ENCODE data around the gene PDXK. TPM values are rescaled to one million over a fixed set of nuclear protein-coding genes. Genes with fewer than 3 reads are reported as not detected.

Gene PDXK
- total RNA-seq, 1 donor from 2014 or later, result 56.9 TPM

- intact Hi-C loops (cut with DNase I), result no loop called here
- DNase-seq (ENCODE audit: low spot score), result no peak
Observed at GRCh38 chr21:43755820-43756594, 37.1 kb downstream of the PDXK start.

DNA sequence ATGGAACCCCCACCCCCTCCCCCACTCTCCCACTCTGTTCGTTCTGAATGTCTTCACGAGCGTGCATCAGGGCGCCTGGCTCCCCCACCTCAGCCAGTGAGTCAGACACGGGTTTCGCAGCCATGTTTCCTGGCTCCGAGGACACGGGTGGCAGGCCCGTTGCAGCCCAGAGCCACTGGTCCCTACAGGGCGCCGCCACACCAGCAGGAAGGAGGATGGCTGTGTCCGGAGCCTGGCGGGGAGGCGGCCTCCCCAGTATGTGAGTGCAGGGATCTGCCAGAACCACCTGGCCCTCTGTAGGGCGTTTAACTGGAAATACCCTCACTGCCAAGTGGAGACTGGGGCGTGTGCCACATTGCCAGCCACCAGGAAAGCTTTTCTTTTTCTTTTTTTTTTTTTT, 38.7 kb downstream of the PDXK start:
- intact Hi-C loops (cut with DNase I), result no loop called here
- DNase-seq (ENCODE audit: low spot score), result no peak

GRCh38 chr21:43758111-43758641, 39.2 kb downstream of the PDXK start:
- no peak for DNase-seq (ENCODE audit: low spot score)
- intact Hi-C loops (cut with DNase I), result no loop called here

- intact Hi-C loops (cut with DNase I), result no loop called here
- no peak for DNase-seq (ENCODE audit: low spot score)
Observed at GRCh38 chr21:43758811-43759210, 39.9 kb downstream of the PDXK start.

DNA sequence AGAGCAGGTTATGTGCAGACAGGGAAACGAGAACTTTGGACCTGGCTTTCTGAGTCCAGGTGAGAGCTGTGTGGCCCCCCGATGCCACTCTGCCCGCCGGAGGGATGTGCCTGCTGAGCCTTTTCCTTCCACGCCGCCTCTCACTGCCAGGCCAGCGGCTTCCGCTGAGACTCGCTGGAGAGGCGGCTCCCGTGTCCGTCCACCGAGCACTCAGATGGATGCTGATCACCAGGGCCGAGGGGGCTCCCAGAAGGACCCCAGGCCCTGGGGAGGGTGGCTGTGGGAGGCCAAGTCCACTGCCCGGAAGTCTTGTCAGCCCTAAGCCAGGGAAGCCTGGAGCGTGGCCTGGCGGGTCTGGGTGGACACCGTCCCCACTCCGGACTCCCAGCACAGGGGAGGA, 40.7 kb downstream of the PDXK start:
- intact Hi-C loops (cut with DNase I), result no loop called here
- DNase-seq (ENCODE audit: low spot score), result no peak

DNA sequence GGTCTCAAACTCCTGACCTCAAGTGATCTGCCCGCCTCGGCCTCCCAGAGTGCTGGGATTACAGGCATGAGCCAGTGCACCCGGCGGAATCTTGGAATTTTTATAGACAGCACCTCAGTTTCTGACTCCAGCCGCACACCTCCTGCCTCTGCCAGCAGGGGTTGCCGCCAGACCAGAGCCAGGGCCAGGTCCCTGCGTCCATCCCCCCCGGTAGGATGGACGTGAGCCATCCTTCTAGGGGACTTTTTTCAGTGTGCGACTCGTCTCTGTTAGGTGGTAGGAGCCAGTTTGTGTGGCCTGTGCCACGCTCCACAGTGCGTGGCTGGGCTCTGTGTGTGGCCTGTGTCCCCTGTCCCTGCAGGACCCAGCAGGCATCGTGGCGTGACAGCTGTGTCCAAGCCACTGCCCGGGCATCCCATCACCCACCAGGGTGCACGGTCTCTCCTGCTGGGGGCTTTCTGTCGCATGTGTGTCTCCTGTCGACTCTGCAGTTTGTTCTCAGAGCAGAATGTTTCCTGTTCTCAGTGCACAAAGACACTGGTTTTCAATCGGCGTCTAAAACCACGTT, 41.5 kb downstream of the PDXK start:
- no peak for DNase-seq (ENCODE audit: low spot score)
- intact Hi-C loops (cut with DNase I), result no loop called here

GRCh38 chr21:43761886-43762285, 43.0 kb downstream of the PDXK start:
- no peak for DNase-seq (ENCODE audit: low spot score)
- intact Hi-C loops (cut with DNase I), result no loop called here

DNA sequence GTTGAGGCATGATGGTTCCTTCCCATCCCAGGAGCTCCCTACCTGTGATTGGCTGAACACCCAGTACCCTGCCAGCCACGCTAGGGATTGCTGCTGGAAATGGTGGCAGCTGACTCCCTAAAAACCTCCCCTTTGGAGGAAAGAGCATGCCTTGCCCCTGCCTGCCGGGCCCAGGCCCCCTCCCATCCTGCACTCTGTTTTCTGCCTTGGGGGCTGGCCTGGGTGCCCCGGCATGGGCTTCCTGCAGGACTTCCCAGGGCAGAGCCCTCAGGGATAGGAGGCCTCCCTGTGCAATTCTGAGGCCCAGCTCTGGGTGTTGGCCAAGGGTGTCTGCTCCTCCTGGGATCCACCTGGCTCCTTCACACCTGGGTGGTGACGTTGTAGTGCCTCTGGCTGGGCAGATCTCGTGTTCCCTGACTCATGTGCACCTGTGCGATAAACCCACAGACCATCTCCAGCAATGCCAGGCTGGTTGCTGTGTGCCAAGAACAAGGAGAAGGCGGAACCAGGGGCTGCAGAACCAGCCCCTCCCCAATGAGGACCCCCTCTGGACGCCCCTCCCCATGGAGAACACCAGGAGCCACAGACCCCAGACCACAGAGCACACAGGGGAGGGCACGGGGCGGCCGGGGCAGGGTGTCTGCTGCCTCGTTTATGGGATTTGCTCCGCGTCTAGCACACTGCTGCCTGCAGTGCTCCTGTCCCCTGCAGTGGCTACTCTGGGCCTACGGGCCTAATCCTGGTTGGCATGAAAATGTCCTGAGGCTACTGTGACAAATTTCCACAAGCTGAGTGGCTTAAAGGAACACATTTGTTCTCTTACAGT, 43.6 kb downstream of the PDXK start:
- no peak for DNase-seq (ENCODE audit: low spot score)
- intact Hi-C loops (cut with DNase I), result no loop called here

DNA sequence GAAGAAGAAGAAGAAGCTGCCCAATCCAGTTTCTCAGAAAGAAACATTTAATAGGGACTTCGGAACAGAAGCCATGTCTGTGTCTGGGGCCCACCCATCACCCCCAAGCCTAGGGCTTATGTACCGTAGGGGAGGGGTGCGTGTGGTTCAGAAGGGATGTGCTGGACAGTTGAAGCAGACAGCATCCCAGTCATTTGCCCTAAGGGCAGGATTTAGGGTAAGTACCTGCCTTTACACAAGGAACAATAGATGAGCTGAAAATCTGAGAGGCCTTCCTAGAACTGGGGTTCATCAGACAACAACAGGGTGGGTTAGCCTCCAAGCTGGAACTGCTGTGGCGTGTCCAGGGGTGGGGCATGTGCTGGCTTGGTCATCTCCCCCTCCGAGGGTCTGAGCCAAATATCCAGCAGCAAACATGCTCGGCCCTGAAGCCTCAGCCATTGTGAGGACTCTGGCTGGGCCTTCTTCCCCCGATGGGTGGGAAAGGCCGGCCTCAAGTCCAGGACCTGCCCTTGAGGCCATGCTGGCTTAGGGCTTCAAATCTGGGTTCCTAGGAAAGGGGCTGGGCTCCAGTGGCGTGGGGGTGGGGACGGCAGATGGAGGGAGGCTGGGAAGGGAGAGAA, 45.1 kb downstream of the PDXK start:
- intact Hi-C loops (cut with DNase I), result no loop called here
- no peak for DNase-seq (ENCODE audit: low spot score)

DNA sequence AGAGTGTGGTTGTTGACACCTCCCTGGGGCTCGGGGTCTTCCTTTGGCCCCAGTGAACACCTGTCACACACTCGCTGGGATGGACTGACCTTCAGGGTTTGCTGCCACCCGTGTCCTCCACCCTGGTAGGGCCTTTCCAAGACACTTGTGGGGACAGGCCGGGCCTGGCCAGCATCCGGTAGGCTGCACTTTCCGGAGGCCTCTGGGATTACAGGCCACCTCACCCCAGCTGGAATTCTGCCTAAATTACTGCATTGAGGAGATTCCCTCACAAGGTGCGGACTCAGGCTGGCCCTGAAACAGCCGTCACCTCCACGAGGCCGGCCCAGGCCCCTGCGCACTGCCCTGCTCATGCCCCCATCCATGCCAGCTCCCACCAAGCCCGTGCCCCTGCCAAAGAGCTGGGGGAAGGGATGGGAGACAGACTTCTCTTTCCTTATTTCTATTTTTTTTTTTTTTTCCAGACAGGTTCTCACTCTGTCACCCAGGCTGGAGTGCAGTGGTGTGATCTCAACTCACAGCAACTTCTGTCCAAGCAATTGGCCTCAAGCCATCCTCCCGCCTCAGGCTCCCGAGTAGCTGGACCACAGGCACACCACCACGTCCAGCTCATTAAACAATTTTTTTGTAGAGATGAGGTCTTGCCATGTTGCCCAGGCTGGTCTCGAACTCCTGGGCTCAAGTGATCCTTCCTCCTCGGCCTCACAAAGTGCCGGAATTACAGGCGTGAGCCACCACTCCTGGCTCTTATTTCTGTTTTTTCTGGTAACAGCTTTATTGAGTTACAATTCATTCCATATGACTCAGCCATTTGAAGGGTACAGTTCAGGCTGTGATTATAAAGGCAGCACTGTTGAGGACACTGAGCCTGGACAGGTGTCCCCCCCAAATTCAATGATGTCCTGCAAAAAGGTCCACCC, 45.9 kb downstream of the PDXK start:
- intact Hi-C loops (cut with DNase I), result no loop called here

GRCh38 chr21:43766734-43767497, 48.0 kb downstream of the PDXK start:
- no peak for DNase-seq (ENCODE audit: low spot score)
- intact Hi-C loops (cut with DNase I), result no loop called here

More for the DNA sequence above, 45.9 kb downstream of the PDXK start:
- no peak for DNase-seq (ENCODE audit: low spot score)

DNA sequence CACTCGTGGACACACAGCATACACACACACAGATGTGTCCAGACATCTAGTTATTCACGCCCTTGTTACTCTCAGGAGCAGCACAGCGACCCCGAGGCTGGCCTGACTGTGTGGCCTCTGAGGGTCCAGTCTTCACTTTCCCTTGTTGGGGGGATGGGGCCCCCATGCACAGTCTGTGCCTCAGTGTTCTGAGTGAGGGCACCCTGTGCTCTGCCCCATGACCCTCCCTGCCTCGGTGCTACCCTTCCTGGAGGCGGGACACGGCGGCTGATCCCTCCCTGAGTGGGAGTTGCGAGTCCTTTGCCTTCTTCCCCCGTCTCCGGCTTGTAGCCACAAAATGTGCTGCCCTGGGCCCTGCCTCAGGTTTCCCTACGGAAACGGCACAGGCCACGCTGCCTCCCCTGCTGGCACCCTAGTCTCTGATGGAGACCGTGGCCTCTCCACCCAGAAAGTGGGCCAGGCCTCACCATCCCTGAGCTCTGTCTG, 48.6 kb downstream of the PDXK start:
- intact Hi-C loops (cut with DNase I), result no loop called here
- DNase-seq (ENCODE audit: low spot score), result no peak

DNA sequence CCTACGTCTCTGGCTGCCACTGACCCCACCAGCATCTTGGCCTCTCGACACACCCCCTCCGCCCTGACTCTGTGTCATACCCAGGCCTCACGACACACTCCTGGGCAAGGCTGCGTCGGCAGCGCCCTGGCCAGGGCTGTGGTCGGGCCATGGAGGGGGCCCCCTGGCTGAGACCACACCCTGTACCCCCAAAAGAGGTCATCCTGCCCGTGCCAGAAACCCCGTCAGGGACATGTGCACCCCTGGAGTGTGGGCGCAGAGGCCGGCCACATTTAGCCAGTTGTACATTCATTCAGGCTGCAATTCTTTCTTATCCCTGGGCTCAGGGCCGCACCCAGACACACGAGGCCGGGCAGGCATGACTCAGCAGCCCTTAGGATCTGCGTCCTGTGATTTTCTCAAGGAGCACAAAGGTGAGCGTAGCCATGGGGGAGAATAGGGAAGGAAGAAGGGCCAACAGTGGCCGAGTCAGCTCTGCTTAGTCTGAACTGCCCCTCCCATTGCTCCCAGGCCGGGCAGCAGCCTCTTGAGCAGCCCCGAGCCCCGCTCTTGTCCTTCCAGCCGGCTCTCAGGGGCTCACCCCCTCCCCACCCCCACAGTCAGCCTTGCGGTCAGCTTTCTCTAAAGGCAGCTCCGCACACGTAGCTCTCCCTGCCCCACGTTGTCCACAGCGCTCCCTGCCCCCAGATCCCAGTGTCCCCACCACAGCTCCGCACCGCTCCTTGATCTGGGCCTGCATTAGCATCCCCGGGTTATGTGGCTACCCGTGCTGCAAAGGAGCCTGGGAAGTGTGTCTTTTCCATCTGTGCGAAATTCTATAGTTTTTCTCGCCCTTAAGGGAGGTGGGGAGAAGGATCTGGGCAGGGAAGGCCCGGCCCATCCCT, 49.3 kb downstream of the PDXK start:
- intact Hi-C loops (cut with DNase I), result no loop called here
- no peak for DNase-seq (ENCODE audit: low spot score)

- intact Hi-C loops (cut with DNase I), result no loop called here
- DNase-seq (ENCODE audit: low spot score), result no peak
Observed at GRCh38 chr21:43768868-43769167, 49.9 kb downstream of the PDXK start.

DNA sequence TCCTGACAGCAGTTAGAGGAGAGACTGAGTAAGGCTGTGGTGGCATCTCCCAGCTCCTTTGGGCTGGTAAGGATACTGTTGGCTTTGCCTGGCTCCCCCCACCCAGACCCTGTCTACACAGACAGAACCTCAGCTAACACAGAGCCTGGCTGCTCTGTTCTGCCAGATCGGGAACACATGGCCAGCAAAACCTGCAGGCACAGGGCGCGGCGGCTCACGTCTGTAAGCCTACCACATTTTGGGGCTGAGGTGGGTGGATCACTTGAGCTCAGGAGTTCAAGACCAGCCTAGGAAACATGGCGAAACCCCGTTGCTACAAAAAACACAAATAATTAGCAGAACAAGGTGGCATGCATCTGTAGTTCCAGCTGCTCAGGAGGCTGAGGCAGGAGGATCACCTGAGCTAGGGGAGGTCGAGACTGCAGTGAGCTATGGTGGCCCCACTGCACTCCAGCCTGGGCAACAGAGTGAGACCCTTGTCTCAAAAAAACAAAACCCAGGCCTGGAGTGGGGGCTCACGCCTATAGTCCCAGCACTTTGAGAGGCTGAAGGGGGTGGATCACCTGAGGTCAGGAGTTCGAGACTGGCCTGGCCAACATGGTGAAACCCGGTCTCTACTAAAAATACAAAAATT, 50.5 kb downstream of the PDXK start:
- no peak for DNase-seq (ENCODE audit: low spot score)
- intact Hi-C loops (cut with DNase I), result no loop called here

DNA sequence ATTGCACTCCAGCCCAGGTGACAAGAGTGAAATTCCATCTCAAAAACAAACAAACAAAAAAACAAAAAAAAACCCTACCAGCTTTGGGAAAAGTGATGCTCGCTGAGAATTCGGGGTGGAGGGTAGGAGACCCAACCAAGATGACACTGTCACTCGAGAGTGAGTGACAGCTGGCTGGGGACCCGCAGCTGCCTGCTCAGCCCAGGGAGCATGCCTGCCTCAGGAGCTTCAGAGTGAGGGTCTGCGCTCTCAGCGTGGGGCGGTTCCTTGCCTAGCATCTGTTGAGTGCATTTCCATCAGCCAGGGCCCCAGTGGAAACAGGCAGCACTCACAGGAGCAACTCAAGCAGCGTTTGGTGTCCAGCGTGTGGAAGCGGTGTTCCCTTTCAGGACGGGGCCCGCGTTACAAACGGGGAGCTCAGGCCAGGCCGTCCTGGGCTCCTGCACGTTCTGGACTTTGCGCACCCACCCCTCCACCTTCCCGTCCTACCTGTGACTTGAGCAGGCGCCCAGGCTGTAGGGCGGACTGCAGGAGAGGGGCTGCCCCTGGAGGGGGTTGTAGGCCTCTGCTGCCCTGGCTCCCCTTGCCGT, 51.2 kb downstream of the PDXK start:
- no peak for DNase-seq (ENCODE audit: low spot score)

More for the DNA sequence above, 51.2 kb downstream of the PDXK start:
- intact Hi-C loops (cut with DNase I), result loop anchor here (10.0 kb wide), 1 partner anchor 65 kb away; no protein-coding TSS in a partner anchor
